ENCODE data around the gene EIF4A3.

The EIF4A3 gene

GRCh38 chr17:80191192-80191591, 44.3 kb upstream of the EIF4A3 start:
- H3K4me3 Mint-ChIP-seq: no peak overlapping the region
- TF ChIP-seq CTCF (IDR thresholded peaks at IDR 0.05; ENCODE audit: unreplicated experiment in 3 of 3): no peak
- peaks cover 10% of the 10 kb centered on the region for H3K4me1 Mint-ChIP-seq
- no peak overlapping the region for H3K27ac Mint-ChIP-seq
- no peaks in the 10 kb centered on the region for H3K9me3 Mint-ChIP-seq
- no peaks in the 10 kb centered on the region for H3K36me3 Mint-ChIP-seq (ENCODE audit: low read depth)
- peaks cover 20% of the 10 kb centered on the region for H3K27me3 Mint-ChIP-seq (ENCODE audit: low read depth)

- no peak overlapping the region for H3K4me3 Mint-ChIP-seq
Observed at GRCh38 chr17:80190716-80191115, 43.8 kb upstream of the EIF4A3 start.

GRCh38 chr17:80189611-80190010, 42.7 kb upstream of the EIF4A3 start:
- Mint-ChIP-seq H3K27ac (no peak overlapping the region), H3K4me3 (no peak overlapping the region), H3K4me1 (peaks cover 10% of the 10 kb centered on the region), H3K27me3 (ENCODE audit: low read depth) (peaks cover 23% of the 10 kb centered on the region), H3K36me3 (ENCODE audit: low read depth) (no peaks in the 10 kb centered on the region), H3K9me3 (no peaks in the 10 kb centered on the region)
- TF ChIP-seq CTCF (IDR thresholded peaks at IDR 0.05; ENCODE audit: unreplicated experiment in 3 of 3): no peak

More at GRCh38 chr17:80190716-80191115, 43.8 kb upstream of the EIF4A3 start:
- H3K4me1 Mint-ChIP-seq: peaks cover 10% of the 10 kb centered on the region
- H3K27ac Mint-ChIP-seq: no peak overlapping the region
- no peaks in the 10 kb centered on the region for H3K36me3 Mint-ChIP-seq (ENCODE audit: low read depth)
- H3K9me3 Mint-ChIP-seq: no peaks in the 10 kb centered on the region
- no peak for TF ChIP-seq CTCF (IDR thresholded peaks at IDR 0.05; ENCODE audit: unreplicated experiment in 3 of 3)
- peaks cover 20% of the 10 kb centered on the region for H3K27me3 Mint-ChIP-seq (ENCODE audit: low read depth)

- H3K27ac Mint-ChIP-seq: no peak overlapping the region
- no peak for TF ChIP-seq CTCF (IDR thresholded peaks at IDR 0.05; ENCODE audit: unreplicated experiment in 3 of 3)
- H3K27me3 Mint-ChIP-seq (ENCODE audit: low read depth): peaks cover 27% of the 10 kb centered on the region
Observed at GRCh38 chr17:80187515-80187941, 40.6 kb upstream of the EIF4A3 start.

GRCh38 chr17:80187090-80187489, 40.2 kb upstream of the EIF4A3 start:
- H3K27me3 Mint-ChIP-seq (ENCODE audit: low read depth): peaks cover 25% of the 10 kb centered on the region
- no peak for TF ChIP-seq CTCF (IDR thresholded peaks at IDR 0.05; ENCODE audit: unreplicated experiment in 3 of 3)
- H3K27ac Mint-ChIP-seq: no peak overlapping the region
- H3K4me3 Mint-ChIP-seq: no peak overlapping the region
- peaks cover 7% of the 10 kb centered on the region for H3K4me1 Mint-ChIP-seq
- H3K36me3 Mint-ChIP-seq (ENCODE audit: low read depth): no peaks in the 10 kb centered on the region
- no peaks in the 10 kb centered on the region for H3K9me3 Mint-ChIP-seq

More at GRCh38 chr17:80187515-80187941, 40.6 kb upstream of the EIF4A3 start:
- no peaks in the 10 kb centered on the region for H3K36me3 Mint-ChIP-seq (ENCODE audit: low read depth)
- no peak overlapping the region for H3K4me3 Mint-ChIP-seq
- H3K9me3 Mint-ChIP-seq: no peaks in the 10 kb centered on the region
- peaks cover 10% of the 10 kb centered on the region for H3K4me1 Mint-ChIP-seq

GRCh38 chr17:80185968-80186367, 39.0 kb upstream of the EIF4A3 start:
- no peak overlapping the region for H3K27ac Mint-ChIP-seq
- H3K9me3 Mint-ChIP-seq: no peaks in the 10 kb centered on the region
- no peaks in the 10 kb centered on the region for H3K4me1 Mint-ChIP-seq
- H3K36me3 Mint-ChIP-seq (ENCODE audit: low read depth): no peaks in the 10 kb centered on the region
- H3K4me3 Mint-ChIP-seq: no peak overlapping the region
- H3K27me3 Mint-ChIP-seq (ENCODE audit: low read depth): peaks cover 24% of the 10 kb centered on the region
- no peak for TF ChIP-seq CTCF (IDR thresholded peaks at IDR 0.05; ENCODE audit: unreplicated experiment in 3 of 3)

Data from nephron (organoid).